Measurements from ENCODE around the gene YPEL4.

GRCh38 chr11:57605028-57605420 lies 44.7 kb downstream of the YPEL4 start:
- TF ChIP-seq CTCF (IDR thresholded peaks at IDR 0.05) (no peak), POLR2AphosphoS5 (IDR thresholded peaks at IDR 0.05) (no peak), POLR2A (IDR thresholded peaks at IDR 0.05) (no peak)

All from sigmoid colon (tissue), 4 donors.